ENCODE measurements around the gene SSX2IP. TPM values are rescaled to one million over a fixed set of nuclear protein-coding genes. Genes with fewer than 3 reads are reported as not detected.

SSX2IP gene
- total RNA-seq, 1 donor from 2014 or later = 5.4 TPM

DNA sequence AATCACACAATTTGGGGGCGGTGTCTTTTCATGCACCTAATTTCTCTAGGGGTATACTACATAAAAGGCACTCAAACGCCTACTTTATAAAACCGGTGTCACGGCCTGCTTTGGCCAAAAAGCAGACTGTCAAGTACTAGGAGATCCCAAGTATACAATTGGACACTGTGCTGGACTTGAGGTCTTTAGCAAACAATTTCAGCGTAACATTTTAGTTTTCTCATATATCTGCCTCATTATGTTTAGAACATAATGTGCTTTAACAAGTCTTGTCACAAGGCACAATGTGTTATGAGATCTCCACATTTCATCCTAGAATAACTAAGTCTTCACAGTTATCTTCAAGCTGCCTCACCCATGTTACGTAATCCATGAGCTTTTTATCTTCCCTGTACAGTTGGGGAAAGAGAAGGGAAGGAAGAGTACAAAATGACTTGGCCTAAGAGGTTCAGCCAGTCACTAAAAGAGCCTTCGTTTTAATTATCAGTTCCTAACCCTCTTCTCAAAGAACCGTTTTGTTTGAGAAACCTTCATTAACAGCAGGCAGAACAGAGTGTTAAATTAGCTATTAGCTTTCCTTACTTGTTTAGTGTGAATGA is 1.7 kb downstream of the SSX2IP start:
- ChIA-PET POLR2A (interaction anchor here (1.6 to 2.5 kb wide), 2 partner anchors 114 to 182 kb away, joined by 7 to 9 read pairs; partner anchors contain the start of genes CTBS, GNG5 and SPATA1), CTCF (interaction anchor here (0.8 to 1.6 kb wide), 3 partner anchors 87 to 544 kb away, joined by 3 to 4 read pairs (median 3); partner anchors contain the start of genes GNG5, PRKACB and SPATA1)
- Mint-ChIP-seq H3K27me3 (no peaks in the 10 kb centered on the region), H3K4me3 (no peak overlapping the region), H3K4me1 (peaks cover 32% of the 10 kb centered on the region), H3K36me3 (ENCODE audit: low read depth) (no peaks in the 10 kb centered on the region), H3K27ac (no peak overlapping the region), H3K9me3 (no peaks in the 10 kb centered on the region)
- intact Hi-C loops (cut with micrococcal nuclease) = no loop called here
- ATAC-seq (ENCODE audit: low read depth) (no peak), DNase-seq (no peak)
- no peak for TF ChIP-seq CTCF (IDR thresholded peaks at IDR 0.05)

GRCh38 chr1:84687714-84688462 is 2.4 kb downstream of the SSX2IP start:
- ATAC-seq (ENCODE audit: low read depth) = no peak
- Mint-ChIP-seq H3K36me3 (ENCODE audit: low read depth) (no peaks in the 10 kb centered on the region), H3K4me1 (peaks cover 28% of the 10 kb centered on the region), H3K27ac (no peak overlapping the region), H3K4me3 (no peak overlapping the region), H3K27me3 (no peaks in the 10 kb centered on the region), H3K9me3 (no peaks in the 10 kb centered on the region)
- intact Hi-C loops (cut with micrococcal nuclease) = no loop called here
- ChIA-PET CTCF (interaction anchor here (1.0 kb wide), 1 partner anchor 544 kb away, joined by 3 read pairs; the partner anchor contains the start of gene PRKACB), POLR2A (interaction anchor here (2.5 kb wide), 1 partner anchor 182 kb away, joined by 7 read pairs; the partner anchor contains the start of genes GNG5 and SPATA1)
- no peak for TF ChIP-seq CTCF (IDR thresholded peaks at IDR 0.05)
- DNase-seq = no peak

DNA sequence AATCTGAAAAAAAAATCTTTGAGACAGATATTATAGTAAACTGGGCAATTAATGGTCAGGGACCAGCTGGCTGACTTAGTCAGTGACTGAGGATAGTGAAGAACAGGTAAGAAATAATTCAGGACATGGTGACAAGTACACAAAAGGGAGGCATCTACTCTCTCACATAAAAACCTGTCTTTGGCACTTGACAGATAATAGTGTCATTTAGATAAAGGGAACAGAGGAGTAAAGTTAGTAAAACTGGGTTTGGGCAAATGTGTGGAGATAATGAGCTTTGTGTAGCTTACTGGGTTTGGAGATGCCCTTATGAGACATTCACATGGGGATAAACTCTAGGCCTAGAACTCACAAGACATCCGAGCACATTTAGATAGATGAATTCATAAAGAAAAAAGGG is 4.0 kb downstream of the SSX2IP start:
- Mint-ChIP-seq H3K9me3 (no peaks in the 10 kb centered on the region), H3K36me3 (ENCODE audit: low read depth) (no peaks in the 10 kb centered on the region), H3K27me3 (no peaks in the 10 kb centered on the region), H3K27ac (no peak overlapping the region), H3K4me1 (peaks cover 18% of the 10 kb centered on the region), H3K4me3 (no peak overlapping the region)
- intact Hi-C loops (cut with micrococcal nuclease) = no loop called here
- ChIA-PET CTCF (no interaction called here), POLR2A (interaction anchor here (0.7 kb wide), 1 partner anchor 100 kb away, joined by 7 read pairs; no protein-coding TSS in a partner anchor)
- TF ChIP-seq CTCF (IDR thresholded peaks at IDR 0.05) = no peak
- no peak for ATAC-seq (ENCODE audit: low read depth)
- no peak for DNase-seq

DNA sequence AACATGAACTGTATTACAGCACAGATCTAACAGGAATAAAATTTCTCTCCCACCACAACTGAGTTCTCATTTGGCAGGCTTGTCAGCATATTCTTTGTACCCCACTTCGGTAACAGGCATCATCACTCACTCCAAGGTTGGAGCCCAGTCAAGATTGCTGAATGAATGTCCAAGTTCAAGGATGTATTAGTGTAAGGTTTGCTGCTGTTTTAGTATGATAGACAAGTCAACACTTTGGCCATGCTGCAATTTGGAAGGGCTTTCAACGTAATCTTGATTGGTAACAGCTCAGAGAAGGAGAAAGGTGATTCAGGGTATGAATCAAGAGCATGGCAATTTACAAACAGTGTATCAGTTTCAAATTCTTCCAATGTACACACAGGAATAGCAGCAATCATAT is 6.8 kb downstream of the SSX2IP start:
- no peaks in the 10 kb centered on the region for H3K9me3 Mint-ChIP-seq
- intact Hi-C loops (cut with micrococcal nuclease) = no loop called here
- CTCF ChIA-PET = no interaction called here

More for the DNA sequence above, 6.8 kb downstream of the SSX2IP start:
- H3K4me1 Mint-ChIP-seq = no peaks in the 10 kb centered on the region
- no peaks in the 10 kb centered on the region for H3K27me3 Mint-ChIP-seq
- ATAC-seq (ENCODE audit: low read depth) (no peak), DNase-seq (no peak)
- no peak overlapping the region for H3K27ac Mint-ChIP-seq
- no peak for TF ChIP-seq CTCF (IDR thresholded peaks at IDR 0.05)
- H3K4me3 Mint-ChIP-seq = no peak overlapping the region
- H3K36me3 Mint-ChIP-seq (ENCODE audit: low read depth) = peaks cover 1% of the 10 kb centered on the region
- POLR2A ChIA-PET = interaction anchor here (0.7 kb wide), 1 partner anchor 592 kb away, joined by 3 read pairs; no protein-coding TSS in a partner anchor

All from activated B cell treated with CpG ODN at 0.5 μM for 24 hours (primary cell).